Stimulated activated CD4-positive, alpha-beta T cell treated with anti-CD3 and anti-CD28 coated beads, Interleukin-2, amount 100 ng/mL, for 4 hours (primary cell): Measurements from ENCODE around the gene PLEKHB1.

Experiments
- DNase-seq: peaks from one replicate; pipeline ENCODE4 v3.0.0-alpha.2; 2020; ENCODE audit warnings: low read depth

PLEKHB1 gene

GRCh38 chr11:73680687-73681086 is 34.3 kb downstream of the PLEKHB1 start:
- no peak for DNase-seq

GRCh38 chr11:73693899-73694525 is 47.6 kb downstream of the PLEKHB1 start:
- DNase-seq, result no peak

- no peak for DNase-seq
Measured at GRCh38 chr11:73705053-73705452, 58.7 kb downstream of the PLEKHB1 start.

- DNase-seq, result no peak
Measured at GRCh38 chr11:73710964-73711363, 64.6 kb downstream of the PLEKHB1 start.
